T1000 (cell line): ENCODE measurements around the gene BRPF1.

Experiments
- DNase-seq: peaks from one replicate; lab custom pipeline; 2025; ENCODE audit warnings: mixed read lengths; lab: John Stamatoyannopoulos, UW

The BRPF1 gene

GRCh38 chr3:9736831-9737230, 5.3 kb downstream of the BRPF1 start:
- no peak for DNase-seq

- DNase-seq: no peak
Observed at GRCh38 chr3:9739181-9739580, 7.6 kb downstream of the BRPF1 start.

- no peak for DNase-seq
Observed at GRCh38 chr3:9742560-9742959, 11.0 kb downstream of the BRPF1 start.

- no peak for DNase-seq
Observed at GRCh38 chr3:9743548-9743947, 12.0 kb downstream of the BRPF1 start.

GRCh38 chr3:9744162-9744561, 12.6 kb downstream of the BRPF1 start:
- no peak for DNase-seq

GRCh38 chr3:9745521-9745920, 14.0 kb downstream of the BRPF1 start:
- no peak for DNase-seq

- peak; percentile 12 for DNase-seq
Observed at GRCh38 chr3:9746330-9746729, 14.8 kb downstream of the BRPF1 start.

GRCh38 chr3:9747267-9747666, 15.7 kb downstream of the BRPF1 start:
- peak; percentile 15 for DNase-seq

GRCh38 chr3:9748031-9748430, 16.5 kb downstream of the BRPF1 start:
- no peak for DNase-seq

GRCh38 chr3:9749296-9749644, 17.7 kb downstream of the BRPF1 start:
- no peak for DNase-seq

GRCh38 chr3:9749645-9750555, 18.4 kb downstream of the BRPF1 start, which contains the start of gene OGG1:
TSS of gene OGG1 (plus strand) at chr3:9749952. CDS start at chr3:9750287, 335 bp downstream.
- DNase-seq: peak; percentile 97

- DNase-seq: no peak
Observed at GRCh38 chr3:9750556-9751411, 19.2 kb downstream of the BRPF1 start.

- no peak for DNase-seq
Observed at GRCh38 chr3:9754678-9755077, 23.1 kb downstream of the BRPF1 start.

GRCh38 chr3:9757427-9757826, 25.9 kb downstream of the BRPF1 start:
- DNase-seq: no peak

GRCh38 chr3:9760779-9761505, 29.4 kb downstream of the BRPF1 start:
- no peak for DNase-seq

GRCh38 chr3:9761919-9762318, 30.4 kb downstream of the BRPF1 start:
- DNase-seq: no peak

- no peak for DNase-seq
Observed at GRCh38 chr3:9762871-9763270, 31.3 kb downstream of the BRPF1 start.

- DNase-seq: no peak
Observed at GRCh38 chr3:9765865-9766264, 34.3 kb downstream of the BRPF1 start.

- DNase-seq: no peak
Observed at GRCh38 chr3:9767418-9767817, 35.9 kb downstream of the BRPF1 start.

- no peak for DNase-seq
Observed at GRCh38 chr3:9768141-9768775, 36.7 kb downstream of the BRPF1 start.

- DNase-seq: no peak
Observed at GRCh38 chr3:9769012-9769411, 37.5 kb downstream of the BRPF1 start.
